ENCODE data around the gene CUX1. TPM values are rescaled to one million over a fixed set of nuclear protein-coding genes. Genes with fewer than 3 reads are reported as not detected.

CUX1 gene
- total RNA-seq, 1 donor from 2014 or later = 53.3 TPM

GRCh38 chr7:101960323-101960722 is 142.9 kb downstream of the CUX1 start:
- ATAC-seq = no peak

GRCh38 chr7:101960985-101961708 is 143.7 kb downstream of the CUX1 start:
- ATAC-seq = no peak

- no peak for ATAC-seq
These were observed 144.4 kb downstream of the CUX1 start for GRCh38 chr7:101961811-101962210.

GRCh38 chr7:101963693-101964092 is 146.3 kb downstream of the CUX1 start:
- no peak for ATAC-seq

- ATAC-seq = peak; percentile 63
These were observed 147.4 kb downstream of the CUX1 start for GRCh38 chr7:101964680-101965452.

DNA sequence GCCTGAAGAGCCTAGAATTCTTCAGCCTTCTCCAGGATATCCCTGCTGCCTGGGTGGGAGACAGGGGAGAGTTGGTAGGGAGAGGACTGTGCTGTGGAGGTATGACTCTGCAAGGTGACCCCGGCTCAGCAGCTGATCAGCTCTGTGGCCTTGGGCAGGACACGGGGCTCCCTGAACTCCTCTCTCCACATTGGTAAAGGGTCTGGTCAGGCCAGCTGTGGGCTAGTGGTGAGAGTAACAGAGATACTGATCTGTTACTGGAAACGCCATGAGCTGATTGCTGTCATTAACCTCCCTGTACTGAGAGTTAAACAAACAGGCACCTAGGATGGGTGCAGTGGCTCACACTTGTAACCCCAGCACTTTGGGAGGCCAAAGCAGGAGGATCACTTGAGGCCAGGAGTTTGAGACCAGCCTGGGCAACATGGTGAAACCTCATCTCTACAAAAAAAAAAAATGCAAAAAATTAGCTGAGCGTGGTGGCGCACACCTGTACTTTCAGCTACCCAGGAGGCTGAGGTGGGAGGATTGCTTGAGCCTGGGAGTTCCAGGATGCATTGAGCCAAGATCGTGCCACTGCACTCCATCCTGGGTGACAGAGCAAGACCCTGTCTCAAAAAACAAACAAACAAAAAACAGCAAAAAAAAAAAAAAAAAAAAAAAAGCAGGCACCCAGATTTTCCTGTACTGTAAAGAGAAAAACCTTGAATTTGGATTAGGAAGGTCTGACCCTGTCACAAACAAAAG is 151.5 kb downstream of the CUX1 start:
- no peak for ATAC-seq

GRCh38 chr7:101969997-101970585 is 152.7 kb downstream of the CUX1 start:
- no peak for ATAC-seq

DNA sequence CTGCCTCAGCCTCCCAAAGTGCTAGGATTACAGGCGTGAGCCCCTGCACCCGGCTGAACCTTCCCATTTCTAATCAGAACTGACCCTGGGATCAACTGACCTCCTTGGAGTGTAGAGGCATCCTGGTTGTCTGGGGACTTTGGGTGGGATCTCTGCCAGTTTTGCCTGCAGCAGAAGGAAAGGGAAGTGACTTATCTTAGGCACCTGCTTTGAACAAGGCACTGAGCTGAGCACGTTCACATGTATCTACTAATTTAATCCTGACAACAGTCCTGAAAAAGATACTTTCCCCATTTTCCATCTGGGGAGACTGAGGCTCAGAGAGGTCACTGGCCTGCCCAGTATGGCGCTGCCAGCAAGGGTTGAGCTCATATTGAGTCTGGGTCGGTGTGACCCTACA is 153.4 kb downstream of the CUX1 start:
- no peak for ATAC-seq

- no peak for ATAC-seq
These were observed 154.0 kb downstream of the CUX1 start for GRCh38 chr7:101971457-101971856.

- no peak for ATAC-seq
These were observed 155.2 kb downstream of the CUX1 start for GRCh38 chr7:101972627-101973026.

GRCh38 chr7:101973130-101973529 is 155.7 kb downstream of the CUX1 start:
- ATAC-seq = no peak

DNA sequence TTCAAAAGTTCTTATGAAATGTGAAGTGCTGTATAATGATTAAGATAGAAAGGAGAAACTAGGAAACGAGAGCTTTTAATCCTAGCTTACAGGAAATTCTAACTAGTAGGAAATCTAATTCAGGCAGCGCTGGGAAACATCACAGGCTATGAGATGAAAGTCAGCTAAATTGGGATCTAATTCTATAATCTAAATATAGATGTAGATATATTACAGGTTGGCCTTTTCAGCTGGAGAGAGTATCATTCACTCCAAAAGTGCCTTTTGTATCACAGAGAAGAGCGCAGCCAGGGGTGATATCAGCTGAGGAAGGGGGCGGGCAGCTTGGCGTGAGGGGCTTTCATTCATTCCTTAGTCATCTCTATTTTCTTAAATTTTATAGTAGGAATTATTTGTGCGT is 157.0 kb downstream of the CUX1 start:
- ATAC-seq = no peak

- no peak for ATAC-seq
These were observed 157.6 kb downstream of the CUX1 start for GRCh38 chr7:101975046-101975445.

- no peak for ATAC-seq
These were observed 159.0 kb downstream of the CUX1 start for GRCh38 chr7:101976411-101976810.

- ATAC-seq = no peak
These were observed 159.8 kb downstream of the CUX1 start for GRCh38 chr7:101977249-101977648.

GRCh38 chr7:101978683-101979082 is 161.3 kb downstream of the CUX1 start:
- no peak for ATAC-seq

DNA sequence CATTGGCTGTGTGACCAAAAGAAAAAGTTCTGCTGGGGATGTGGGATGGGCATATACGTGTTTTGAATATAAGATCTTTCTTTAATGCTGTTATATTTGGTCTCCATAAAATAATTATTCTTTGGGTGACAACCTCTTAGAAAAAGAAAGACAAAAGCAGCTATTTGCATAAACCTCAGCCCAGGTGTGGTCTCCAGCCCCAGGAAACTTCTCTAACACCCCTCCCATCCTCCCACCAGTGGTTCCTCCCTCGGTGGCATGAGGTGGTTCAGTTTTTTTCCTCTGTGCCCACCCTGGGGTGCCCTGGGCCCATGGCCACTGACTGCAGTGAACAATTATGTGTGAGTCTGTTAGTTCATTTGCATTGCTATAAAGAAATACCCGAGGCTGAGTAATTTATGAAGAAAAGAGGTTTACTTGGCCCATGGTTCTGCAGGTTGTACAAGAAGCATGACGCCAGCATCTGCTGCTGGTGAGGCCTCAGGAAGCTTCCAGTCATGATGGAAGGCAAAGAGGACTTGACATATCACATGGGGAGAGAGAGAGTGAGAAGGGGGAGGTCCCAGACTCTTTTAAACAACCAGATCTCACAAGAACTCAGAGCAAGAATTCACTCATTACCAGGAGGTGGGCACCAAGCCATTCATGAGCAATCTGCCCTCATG is 165.9 kb downstream of the CUX1 start:
- ATAC-seq = no peak

GRCh38 chr7:101984133-101984879 is 166.9 kb downstream of the CUX1 start:
- ATAC-seq = peak; percentile 42

DNA sequence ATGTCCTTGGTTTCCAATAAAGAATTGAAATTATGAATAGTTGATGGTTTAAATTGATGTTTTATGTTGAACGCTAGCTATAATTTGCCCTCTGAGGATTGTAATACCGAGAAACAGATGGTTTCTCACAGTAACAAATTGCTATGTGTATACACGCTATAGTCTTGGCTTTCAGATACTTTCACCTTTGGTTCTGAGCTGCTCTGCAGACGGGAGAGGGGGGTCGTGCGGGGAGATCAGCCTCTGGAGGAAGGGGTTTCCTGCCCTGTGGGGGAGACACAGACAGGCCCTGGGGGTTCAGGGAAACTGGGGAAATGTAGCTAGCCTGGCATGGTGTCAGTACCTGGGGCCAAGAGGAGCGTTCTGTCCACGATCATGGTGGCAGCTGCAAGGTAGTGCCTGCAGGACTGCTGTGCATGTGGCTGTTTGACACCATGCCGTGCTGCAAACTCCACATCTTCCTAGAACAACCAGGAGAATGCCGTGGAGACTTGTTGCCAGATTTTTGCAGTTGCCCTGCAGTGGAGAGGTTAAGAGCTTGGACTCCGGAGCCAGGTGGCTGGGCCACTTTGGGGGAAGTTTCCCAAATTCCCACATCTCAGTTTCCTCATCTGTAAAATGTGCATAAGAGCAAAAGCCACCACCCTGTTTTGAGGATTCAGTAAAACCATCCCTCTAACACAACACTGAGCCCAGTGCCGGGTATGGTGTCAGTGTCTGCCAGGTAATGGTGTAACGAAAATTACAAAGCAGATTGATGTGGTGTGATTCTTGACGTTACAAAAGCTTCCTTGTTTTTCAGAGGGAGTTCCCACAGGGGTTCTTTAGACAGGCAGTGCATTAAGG is 167.9 kb downstream of the CUX1 start:
- ATAC-seq = no peak

- peak; percentile 76 for ATAC-seq
These were observed 168.7 kb downstream of the CUX1 start for GRCh38 chr7:101985903-101986734.
